Lower leg skin (tissue), 3 donors: ENCODE results near the gene DDB1.

Source experiments
- CTCF ChIP-seq, 3 donors: fragments of 450-650 bp; IDR thresholded peaks; one replicate each; pipeline ENCODE4 v1.5.1; 2016; ENCODE audit warnings: antibody characterized with exemption in 3 of 3, mild to moderate bottlenecking in 3 of 3, moderate library complexity in 2 of 3
- POLR2A ChIP-seq, 2 donors: fragments of 450-650 bp; IDR thresholded peaks; one replicate each; pipeline ENCODE4 v1.6.1; 2016 to 2017; ENCODE audit warnings: antibody characterized with exemption in 2 of 2, mild to moderate bottlenecking in 1 of 2, moderate library complexity in 1 of 2

GRCh38 chr11:61356706-61357105 is 23.8 kb upstream of the DDB1 start:
- TF ChIP-seq CTCF (IDR thresholded peaks at IDR 0.05) (no peak), POLR2A (IDR thresholded peaks at IDR 0.05) (no peak)
